GM18868 (cell line): ENCODE data around the gene MRC2.
"Not testable (repeated sequence)": the region's sequence is repeated elsewhere in the genome, so short reads cannot be mapped to it uniquely, and the experiment has no call there.

Experiments used
- ATAC-seq: cut with Tn5 transposase; IDR thresholded peaks from one replicate; pipeline ENCODE4 v1.9.1; 2021; ENCODE audit warnings: mild to moderate bottlenecking, moderate library complexity; ENCODE audit not compliant: unreplicated experiment

Gene MRC2

GRCh38 chr17:62627219-62627903 lies at the start of gene MRC2:
Gene MRC2, plus strand, starts transcription at chr17:62627670. Its CDS starts 133 bp downstream, at chr17:62627803.
- peak; percentile 50 for ATAC-seq

DNA sequence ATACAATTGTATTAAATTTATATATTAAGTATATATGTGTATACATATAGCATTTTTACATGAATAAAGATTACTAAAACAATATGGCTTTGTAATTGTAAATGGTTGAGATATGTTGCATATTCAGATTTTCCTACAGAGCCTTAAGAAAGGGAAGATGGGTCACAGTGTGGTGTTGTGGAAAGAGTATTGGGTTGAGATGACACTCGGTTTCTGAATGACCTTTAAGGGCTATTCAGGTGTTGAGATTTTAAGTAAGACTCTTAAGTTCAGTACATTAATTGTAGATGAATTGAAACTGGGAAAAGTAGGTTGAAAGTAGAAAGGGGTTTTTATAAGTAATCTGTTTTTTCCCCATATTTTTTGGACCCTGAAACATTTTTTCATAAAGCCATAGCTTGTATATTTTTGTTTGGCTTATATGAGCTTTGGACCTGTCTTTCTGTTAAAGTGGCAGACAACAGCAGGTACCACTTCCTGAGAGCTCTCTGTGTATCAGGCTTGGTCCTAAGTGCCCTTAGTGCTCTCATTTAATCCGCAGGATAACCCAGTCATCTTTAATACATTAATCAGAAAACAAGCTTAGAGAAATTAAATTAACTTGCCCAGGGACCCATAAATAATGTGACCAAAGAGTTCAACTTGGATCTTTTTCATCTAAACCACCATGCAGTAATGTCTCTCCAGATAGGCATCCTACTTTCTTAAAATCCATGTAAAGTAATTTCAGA lies 48.5 kb upstream of the MRC2 start:
- ATAC-seq, result no peak

DNA sequence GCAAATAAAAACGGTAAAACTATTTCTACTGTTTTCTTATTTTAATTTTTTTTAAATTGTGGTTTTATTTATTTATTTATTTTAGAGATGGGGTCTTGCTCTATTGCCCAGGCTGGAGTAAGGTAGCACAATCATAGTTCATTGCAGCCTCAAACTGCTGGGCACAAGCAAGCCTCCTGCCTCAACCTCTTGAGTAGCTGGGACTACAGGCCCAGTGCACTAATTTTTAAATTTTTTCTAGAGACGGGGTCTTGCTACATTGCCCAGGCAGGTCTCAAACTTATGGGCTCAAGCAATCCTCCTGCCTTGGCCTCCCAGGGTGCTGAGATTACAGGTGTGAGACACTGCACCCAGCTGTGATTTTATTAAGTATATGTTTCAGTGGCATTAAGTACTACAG lies 46.5 kb upstream of the MRC2 start:
- no peak for ATAC-seq

- ATAC-seq, result no peak
Measured at GRCh38 chr17:62581764-62582163, 45.7 kb upstream of the MRC2 start.

DNA sequence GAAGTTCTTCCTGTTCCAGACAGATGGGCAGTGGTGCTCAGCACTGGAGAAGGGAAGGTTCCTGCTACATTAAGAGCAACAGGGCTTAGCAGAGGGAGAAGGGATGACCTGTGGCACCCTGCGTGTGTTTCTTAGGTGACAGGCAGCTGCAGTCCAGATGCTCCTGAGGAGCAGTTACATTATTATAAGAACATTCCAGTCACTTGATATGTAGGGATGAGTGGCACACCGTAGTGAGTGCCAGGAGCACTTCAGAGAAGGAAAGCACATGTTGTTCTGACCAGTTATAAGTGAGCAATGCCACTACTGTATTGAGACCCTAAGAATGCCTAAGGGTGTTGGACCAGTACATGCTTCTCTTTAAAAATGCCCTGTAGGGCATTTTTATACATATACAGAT lies 39.9 kb upstream of the MRC2 start:
- ATAC-seq, result no peak

DNA sequence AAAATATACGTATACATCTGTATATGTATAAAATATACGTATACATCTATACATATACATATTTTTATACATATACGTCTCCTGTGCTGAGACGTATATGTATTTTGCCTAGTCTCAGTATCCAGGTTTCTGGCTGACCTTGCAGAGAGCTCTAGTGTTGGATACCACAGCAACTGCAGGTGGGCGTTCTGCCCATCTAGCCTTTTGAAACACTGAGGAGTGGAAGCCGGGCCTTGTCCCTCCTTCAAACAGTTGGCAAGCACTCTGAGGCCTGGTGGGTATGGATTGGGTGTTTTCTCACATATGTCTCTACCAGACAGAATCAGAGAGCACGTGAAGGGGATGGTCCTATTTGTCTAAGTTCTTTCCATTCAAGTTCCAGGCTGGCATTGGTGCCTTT lies 39.4 kb upstream of the MRC2 start:
- ATAC-seq, result no peak

- ATAC-seq, result no peak
Measured at GRCh38 chr17:62591333-62591732, 36.1 kb upstream of the MRC2 start.

DNA sequence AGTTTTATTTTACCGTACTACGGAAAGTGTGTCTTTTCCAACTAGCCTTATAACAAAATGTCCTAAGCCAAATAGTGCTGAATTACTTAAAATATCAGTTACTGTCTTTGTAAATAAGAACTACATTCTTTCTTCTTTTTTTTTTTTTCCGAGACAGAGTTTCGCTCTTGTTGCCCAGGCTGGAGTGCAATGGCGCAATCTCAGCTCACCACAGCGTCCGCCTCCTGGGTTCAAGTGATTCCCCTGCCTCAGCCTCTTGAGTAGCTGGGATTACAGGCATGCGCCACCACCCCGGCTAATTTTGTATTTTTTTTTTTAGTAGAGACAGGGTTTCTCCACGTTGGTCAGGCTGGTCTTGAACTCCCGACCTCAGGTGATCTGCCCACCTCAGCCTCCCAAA lies 35.6 kb upstream of the MRC2 start:
- not testable (repeated sequence) for ATAC-seq

GRCh38 chr17:62592341-62593099 lies 35.0 kb upstream of the MRC2 start:
- no peak for ATAC-seq

- no peak for ATAC-seq
Measured at GRCh38 chr17:62595484-62595883, 32.0 kb upstream of the MRC2 start.

DNA sequence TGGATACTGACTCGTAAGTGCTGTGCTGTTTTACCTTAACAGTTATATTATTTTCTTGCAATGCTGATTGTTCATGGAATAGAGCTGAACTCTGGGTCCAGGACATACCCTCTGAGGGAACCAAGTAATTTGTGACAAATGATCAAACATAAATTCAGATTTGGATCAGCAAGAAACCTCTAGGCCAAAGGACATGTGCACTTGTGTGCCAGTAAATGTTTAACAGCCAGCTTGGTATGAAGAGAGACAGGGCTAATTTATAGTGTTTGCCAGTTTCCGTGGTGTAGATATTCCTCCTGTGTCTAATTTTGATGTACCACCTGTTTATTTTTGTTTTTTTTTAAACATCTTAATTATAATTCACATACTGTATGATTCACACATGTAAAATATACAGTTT lies 30.8 kb upstream of the MRC2 start:
- no peak for ATAC-seq

DNA sequence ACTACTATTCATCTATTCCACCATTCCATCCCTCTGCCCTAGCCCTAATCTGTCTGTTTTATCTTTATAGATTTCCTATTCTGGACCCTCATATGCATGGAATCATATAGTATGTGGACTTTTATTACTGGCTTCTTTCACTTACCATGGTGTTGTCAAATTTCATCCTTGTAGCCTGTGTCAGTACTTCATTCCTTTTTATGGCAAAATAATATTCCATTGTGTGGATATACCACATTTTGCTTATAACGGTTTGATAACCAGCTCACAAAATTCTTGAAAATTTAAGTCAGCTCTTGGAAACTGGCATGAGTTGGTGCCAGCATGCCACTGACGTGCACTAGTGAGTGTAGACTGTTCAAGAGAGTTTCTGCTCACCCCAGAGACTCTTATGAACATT lies 30.3 kb upstream of the MRC2 start:
- no peak for ATAC-seq

- no peak for ATAC-seq
Measured at GRCh38 chr17:62597920-62598319, 29.6 kb upstream of the MRC2 start.

- ATAC-seq, result no peak
Measured at GRCh38 chr17:62599964-62600657, 27.4 kb upstream of the MRC2 start.

- no peak for ATAC-seq
Measured at GRCh38 chr17:62600805-62601204, 26.7 kb upstream of the MRC2 start.

- ATAC-seq, result no peak
Measured at GRCh38 chr17:62601471-62601870, 26.0 kb upstream of the MRC2 start.

- ATAC-seq, result not testable (repeated sequence)
Measured at GRCh38 chr17:62603783-62604182, 23.7 kb upstream of the MRC2 start.

GRCh38 chr17:62605588-62605987 lies 21.9 kb upstream of the MRC2 start:
- no peak for ATAC-seq

DNA sequence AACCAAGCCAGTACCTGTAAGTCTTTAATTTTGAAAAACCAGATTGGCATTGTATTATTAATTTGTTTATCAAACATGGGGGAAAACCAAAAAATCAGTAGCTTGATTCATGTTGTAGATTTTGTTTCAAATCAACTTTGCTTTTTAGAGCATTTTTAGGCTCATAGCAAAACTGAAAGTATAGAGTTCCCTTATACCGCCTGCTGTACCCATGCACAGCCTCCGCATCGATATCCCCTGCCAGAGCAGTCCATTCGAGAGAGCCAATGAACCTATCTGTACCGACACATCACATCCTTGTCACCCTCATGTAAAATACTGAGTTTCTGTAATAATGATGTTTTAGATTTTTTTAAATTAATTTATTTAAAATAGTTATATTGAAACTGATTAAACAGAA lies 16.2 kb upstream of the MRC2 start:
- peak; percentile 93 for ATAC-seq

DNA sequence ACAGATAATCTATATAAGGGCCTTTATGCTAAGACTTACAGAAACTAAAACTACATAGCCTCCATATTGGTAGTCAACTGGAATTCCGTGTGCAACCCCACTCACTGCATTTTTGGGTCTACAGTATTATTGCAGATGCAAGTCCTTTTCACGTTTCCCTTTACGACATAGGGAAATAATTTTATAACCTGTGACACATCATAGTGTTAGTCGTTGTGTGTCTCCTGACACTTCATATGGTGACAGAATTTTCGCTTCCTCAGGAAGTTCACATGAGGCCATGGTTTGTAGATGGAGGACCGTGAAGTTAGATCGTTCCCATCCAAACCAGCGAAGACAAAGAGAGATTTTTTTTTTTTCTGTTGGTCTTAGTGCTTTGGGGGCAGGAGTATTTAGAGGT lies 15.7 kb upstream of the MRC2 start:
- peak; percentile 33 for ATAC-seq

GRCh38 chr17:62612289-62612688 lies 15.2 kb upstream of the MRC2 start:
- not testable (repeated sequence) for ATAC-seq
